GM21619 (cell line): Measurements from ENCODE around the gene IGF2.
"Not testable (repeated sequence)": the region's sequence is repeated elsewhere in the genome, so short reads cannot be mapped to it uniquely, and the experiment has no call there.

Source experiments
- ATAC-seq: cut with Tn5 transposase; IDR thresholded peaks from one replicate; pipeline ENCODE4 v1.9.1; 2021; ENCODE audit not compliant: unreplicated experiment

IGF2 gene

GRCh38 chr11:2124736-2125484, 14.3 kb downstream of the IGF2 start:
- not testable (repeated sequence) for ATAC-seq

GRCh38 chr11:2123628-2123960, 15.6 kb downstream of the IGF2 start:
- no peak for ATAC-seq

GRCh38 chr11:2122907-2123627, 16.1 kb downstream of the IGF2 start:
- no peak for ATAC-seq

GRCh38 chr11:2122222-2122906, 16.8 kb downstream of the IGF2 start:
- no peak for ATAC-seq

GRCh38 chr11:2121227-2122130, 17.7 kb downstream of the IGF2 start:
- no peak for ATAC-seq

GRCh38 chr11:2120359-2121100, 18.7 kb downstream of the IGF2 start:
- no peak for ATAC-seq

- no peak for ATAC-seq
Measured at GRCh38 chr11:2118677-2119076, 20.5 kb downstream of the IGF2 start.

GRCh38 chr11:2116680-2117079, 22.5 kb downstream of the IGF2 start:
- no peak for ATAC-seq

- ATAC-seq = no peak
Measured at GRCh38 chr11:2115308-2115707, 23.9 kb downstream of the IGF2 start.

GRCh38 chr11:2114430-2115241, 24.6 kb downstream of the IGF2 start:
- no peak for ATAC-seq

- no peak for ATAC-seq
Measured at GRCh38 chr11:2113776-2114175, 25.4 kb downstream of the IGF2 start.

- ATAC-seq = no peak
Measured at GRCh38 chr11:2110521-2110920, 28.7 kb downstream of the IGF2 start.

GRCh38 chr11:2109541-2110019, 29.6 kb downstream of the IGF2 start:
- no peak for ATAC-seq

GRCh38 chr11:2108675-2109491, 30.3 kb downstream of the IGF2 start:
- no peak for ATAC-seq

- ATAC-seq = no peak
Measured at GRCh38 chr11:2107941-2108630, 31.1 kb downstream of the IGF2 start.

- no peak for ATAC-seq
Measured at GRCh38 chr11:2107521-2107920, 31.7 kb downstream of the IGF2 start.

GRCh38 chr11:2106583-2107209, 32.5 kb downstream of the IGF2 start:
- ATAC-seq = no peak
